HepG2 (cell line): ENCODE measurements around the gene PTPRM. TPM values are rescaled to one million over a fixed set of nuclear protein-coding genes. Genes with fewer than 3 reads are reported as not detected.

Source experiments
- ATAC-seq: fragments of 200-7000 bp; cut with Tn5 transposase; 3 replicates; pipeline ENCODE4 v1.9.1; 2020; ENCODE audit warnings: mild to moderate bottlenecking, moderate library complexity
- BruUV-seq: library from RNA; stranded (reverse); fragments of 400-500 nt; replicated peaks from 2 replicates; lab custom pipeline; 2021; lab: Mats Ljungman, UMichigan
- CTCF ChIA-PET: fragments of 300-600 bp; formaldehyde crosslinking; extraction: SDS; loops from one replicate; lab custom pipeline; 2021; ENCODE audit warnings: low total read pairs, inconsistent platforms, low intra/inter-chr PET ratio; lab: Yijun Ruan, JAX
- POLR2A ChIA-PET: fragments of 350-600 bp; sonication (Branson Sonifier 250); formaldehyde crosslinking; loops from one replicate; lab custom pipeline; 2020; ENCODE audit warnings: antibody characterized with exemption, inconsistent platforms; lab: Yijun Ruan, JAX
- DNase-seq: peaks from one replicate; pipeline ENCODE4 v3.0.0-alpha.2; 2015; ENCODE audit warnings: low spot score
- FAIRE-seq: peaks from 3 replicates; lab custom pipeline; 2011; peaks lifted over from hg19 to GRCh38; lab: Jason Lieb, UNC
- H2AFZ ChIP-seq: one replicate; pipeline ENCODE4 v1.6.1; 2011; ENCODE audit warnings: low read length, inconsistent platforms
- H3K27ac ChIP-seq: fragments of 300-600 bp; 3 replicates; pipeline ENCODE4 v1.8.0; 2011; ENCODE audit warnings: mixed run types, mild to moderate bottlenecking, mixed read lengths, low read length, inconsistent platforms; ENCODE audit not compliant: insufficient read depth; ENCODE audit errors: extremely low read length
- H3K27me3 ChIP-seq, 2 experiments: fragments of 200-600 bp in 1 of 2; 2 replicates in 1 of 2; 3 replicates in 1 of 2; pipeline versions ENCODE4 v1.6.0 to v1.8.0; 2011; ENCODE audit warnings: low read length in 2 of 2, mild to moderate bottlenecking in 2 of 2, moderate library complexity in 2 of 2, inconsistent platforms in 1 of 2; ENCODE audit not compliant: insufficient read depth in 2 of 2, control insufficient read depth in 1 of 2
- H3K36me3 ChIP-seq, 2 experiments: fragments of 200-600 bp in 1 of 2; replicated peaks in 1 of 2; 2 replicates in 1 of 2; 3 replicates in 1 of 2; pipeline versions ENCODE4 v1.5.1 to v1.8.0; 2011; ENCODE audit warnings: low read length in 2 of 2, inconsistent platforms in 1 of 2; ENCODE audit not compliant: insufficient read depth in 2 of 2, control insufficient read depth in 1 of 2
- H3K4me1 ChIP-seq: 2 replicates; pipeline ENCODE4 v1.5.1; 2012; ENCODE audit warnings: low read length, inconsistent platforms; ENCODE audit not compliant: insufficient read depth
- H3K4me2 ChIP-seq: 2 replicates; pipeline ENCODE4 v1.6.0; 2011; ENCODE audit warnings: low read depth, low read length, inconsistent platforms
- H3K4me3 ChIP-seq, 3 experiments: fragments of 200-600 bp in 1 of 3; sonication (generic), shearing (Covaris generic) in 1 of 3; replicated peaks in 1 of 3; 2 replicates each; pipeline ENCODE4 v1.5.1; 2011 to 2016; ENCODE audit warnings: low read length in 3 of 3, inconsistent platforms in 2 of 3, low read depth in 2 of 3, mild to moderate bottlenecking in 2 of 3, control low read depth in 1 of 3, mixed read lengths in 1 of 3; ENCODE audit not compliant: insufficient read depth in 1 of 3
- H3K79me2 ChIP-seq: one replicate; pipeline ENCODE4 v1.6.1; 2011; ENCODE audit warnings: low read length, inconsistent platforms; ENCODE audit not compliant: insufficient read depth
- H3K9ac ChIP-seq: 2 replicates; pipeline ENCODE4 v1.6.0; 2011; ENCODE audit warnings: mild to moderate bottlenecking, low read depth, low read length, inconsistent platforms; ENCODE audit not compliant: insufficient read depth
- H3K9me3 ChIP-seq: 2 replicates; pipeline ENCODE4 v1.5.1; 2012; ENCODE audit warnings: mild to moderate bottlenecking, low read length
- H4K20me1 ChIP-seq: 2 replicates; pipeline ENCODE4 v1.6.0; 2011; ENCODE audit warnings: inconsistent platforms, mild to moderate bottlenecking, low read length, moderate library complexity; ENCODE audit not compliant: insufficient read depth
- HOXA3 ChIP-seq: sonication (generic); formaldehyde crosslinking; IDR thresholded peaks from 2 replicates; pipeline ENCODE4 v1.5.0; 2020; ENCODE audit warnings: missing genetic modification reagents
- KDM2A ChIP-seq: sonication (generic); formaldehyde crosslinking; IDR thresholded peaks from 2 replicates; pipeline ENCODE4 v1.4.0; 2020; ENCODE audit warnings: low read depth, missing genetic modification reagents, borderline replicate concordance
- MAZ ChIP-seq, 2 experiments: sonication (generic) in 1 of 2; formaldehyde crosslinking in 1 of 2; IDR thresholded peaks; 2 replicates each; pipeline versions ENCODE4 v1.5.0 to v1.6.1; 2012 to 2020; ENCODE audit warnings: low read depth in 2 of 2, mild to moderate bottlenecking in 2 of 2, borderline replicate concordance in 1 of 2, improper control_type of control experiment in 1 of 2, low read length in 1 of 2, missing genetic modification reagents in 1 of 2, moderate library complexity in 1 of 2
- NR0B2 ChIP-seq: sonication (generic); formaldehyde crosslinking; IDR thresholded peaks from 2 replicates; pipeline ENCODE4 v1.4.0; 2020; ENCODE audit warnings: mild to moderate bottlenecking, missing genetic modification reagents
- POLR2AphosphoS5 ChIP-seq: IDR thresholded peaks from 2 replicates; pipeline ENCODE4 v1.6.1; 2012; ENCODE audit warnings: low read depth, low read length
- SNAPC4 ChIP-seq: sonication (generic); formaldehyde crosslinking; IDR thresholded peaks from 2 replicates; pipeline ENCODE4 v1.4.0; 2020; ENCODE audit warnings: mild to moderate bottlenecking, missing genetic modification reagents
- ZNF850 ChIP-seq: sonication (generic); formaldehyde crosslinking; conservative IDR thresholded peaks from 2 replicates; pipeline ENCODE4 v1.9.0; 2021; ENCODE audit warnings: mild to moderate bottlenecking, missing genetic modification reagents
- WGBS: methylation state at CpG from one replicate; pipeline ENCODE4 v1.1.6; 2017; ENCODE audit warnings: low lambda C conversion rate; 5-methylcytosine and 5-hydroxymethylcytosine counted together
- in situ Hi-C: cut with HindIII; loops from 2 replicates; pipeline ENCODE4 v1.10.0; 2017; ENCODE audit warnings: low pct_unique_long_range_greater_than_20kb; ENCODE audit not compliant: extremely low pct_ligation_motif_present
- intact Hi-C: fragments of 100-400 bp; cut with micrococcal nuclease; formaldehyde crosslinking; loops from one replicate; pipeline ENCODE4 v1.10.0; 2022; ENCODE audit not compliant: unreplicated experiment
- polyA plus RNA-seq, 8 experiments: library from polyadenylated mRNA; depleted of rRNA in 3 of 8; stranded (reverse) in 7 of 8; unstranded in 1 of 8; fragments of >200 nt; fragmentation: Illumina TruSeq in 4 of 8; extraction: Trizol in 4 of 8; gene quantifications; 2 replicates each; pipeline versions ENCODE4 v1.2.1 to v1.2.3, GENCODE V29; 2011 to 2016; ENCODE audit warnings: low read depth in 4 of 8, missing spikeins in 1 of 8, mixed read lengths in 1 of 8; ENCODE audit not compliant: insufficient read depth in 1 of 8
- total RNA-seq, 5 experiments: library from RNA; depleted of rRNA; stranded (reverse); fragments of >200 nt; fragmentation: Illumina TruSeq; extraction: Trizol; gene quantifications; 2 replicates each; pipeline ENCODE4 v1.2.3, GENCODE V29; 2016; ENCODE audit warnings: low read depth in 1 of 5

PTPRM gene
- total and polyA plus RNA-seq, 2 of the 13 experiments (the other 11 are each of a cell fraction or from before 2014, with no cell fraction given): 12.6 to 108 TPM

GRCh38 chr18:7524786-7525185, 42.3 kb upstream of the PTPRM start:
- Histone ChIP-seq H3K79me2 (no peaks in the 10 kb centered on the region), H3K9me3 (no peaks in the 10 kb centered on the region), H3K27me3 (peaks cover 1 to 5% of the 10 kb centered on the region in 2 experiments; a peak in 1 of 5 replicates), H3K4me3 (no peak overlapping the region), H3K36me3 (no peaks in the 10 kb centered on the region), H3K27ac (no peak overlapping the region), H3K9ac (no peak overlapping the region), H3K4me1 (no peaks in the 10 kb centered on the region), H2AFZ (no peak overlapping the region), H3K4me2 (no peak overlapping the region), H4K20me1 (no peaks in the 10 kb centered on the region)
- no TSS peak for BruUV-seq
- intact Hi-C loops: no loop called here
- no peak for ATAC-seq
- TF ChIP-seq SNAPC4 (CRISPR knock-in tag) (no peak), KDM2A (CRISPR knock-in tag) (no peak), MAZ (IDR thresholded peaks at IDR 0.05; ENCODE audit: borderline replicate concordance, low read depth, low read length) (no peak), MAZ (CRISPR knock-in tag; IDR thresholded peaks at IDR 0.05; ENCODE audit: low read depth) (no peak), POLR2AphosphoS5 (no peak), ZNF850 (no peak), NR0B2 (CRISPR knock-in tag) (no peak), HOXA3 (CRISPR knock-in tag) (no peak)
- ChIA-PET POLR2A (no interaction called here), CTCF (no interaction called here)
- DNase-seq: no peak
- WGBS: 33% methylated on average over 2 of the region's 2 CpGs
- no peak for FAIRE-seq
- in situ Hi-C loops: no loop called here
